Stimulated activated CD8-positive, alpha-beta memory T cell treated with anti-CD3 and anti-CD28 coated beads, Interleukin-15, amount 100 ng/mL, for 24 hours (primary cell): Measurements from ENCODE around the gene TLR9.

Experiments
- DNase-seq: peaks from one replicate; pipeline ENCODE4 v3.0.0-alpha.2; 2020; ENCODE audit warnings: low read depth

Gene TLR9

DNA sequence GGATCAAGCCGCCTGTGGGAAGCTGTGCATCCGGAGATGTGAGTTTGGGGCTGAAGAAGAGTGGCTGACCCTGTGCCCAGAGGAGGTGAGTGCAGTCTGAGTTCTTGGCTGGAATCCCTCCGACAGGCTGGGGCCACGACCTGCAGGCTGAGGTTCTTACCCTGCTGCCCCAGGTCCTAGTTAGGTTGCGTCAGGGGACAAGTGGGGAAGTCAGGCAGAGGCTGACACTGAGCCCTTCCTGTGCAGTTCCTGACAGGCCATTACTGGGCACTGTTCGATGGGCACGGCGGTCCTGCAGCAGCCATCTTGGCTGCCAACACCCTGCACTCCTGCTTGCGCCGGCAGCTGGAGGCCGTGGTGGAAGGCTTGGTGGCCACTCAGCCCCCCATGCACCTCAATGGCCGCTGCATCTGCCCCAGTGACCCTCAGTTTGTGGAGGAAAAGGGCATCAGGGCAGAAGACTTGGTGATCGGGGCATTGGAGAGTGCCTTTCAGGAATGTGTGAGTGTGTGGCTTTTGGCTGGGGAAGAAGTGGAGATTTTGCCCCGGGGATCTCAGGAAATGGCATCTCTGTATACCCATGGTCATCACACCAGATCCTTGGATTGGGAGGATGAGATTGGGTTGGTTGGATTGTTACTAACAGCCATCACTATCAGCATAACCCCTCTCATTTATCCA is 21.4 kb upstream of the TLR9 start:
- DNase-seq: no peak

GRCh38 chr3:52246264-52246620 is 20.8 kb upstream of the TLR9 start:
- DNase-seq: no peak

DNA sequence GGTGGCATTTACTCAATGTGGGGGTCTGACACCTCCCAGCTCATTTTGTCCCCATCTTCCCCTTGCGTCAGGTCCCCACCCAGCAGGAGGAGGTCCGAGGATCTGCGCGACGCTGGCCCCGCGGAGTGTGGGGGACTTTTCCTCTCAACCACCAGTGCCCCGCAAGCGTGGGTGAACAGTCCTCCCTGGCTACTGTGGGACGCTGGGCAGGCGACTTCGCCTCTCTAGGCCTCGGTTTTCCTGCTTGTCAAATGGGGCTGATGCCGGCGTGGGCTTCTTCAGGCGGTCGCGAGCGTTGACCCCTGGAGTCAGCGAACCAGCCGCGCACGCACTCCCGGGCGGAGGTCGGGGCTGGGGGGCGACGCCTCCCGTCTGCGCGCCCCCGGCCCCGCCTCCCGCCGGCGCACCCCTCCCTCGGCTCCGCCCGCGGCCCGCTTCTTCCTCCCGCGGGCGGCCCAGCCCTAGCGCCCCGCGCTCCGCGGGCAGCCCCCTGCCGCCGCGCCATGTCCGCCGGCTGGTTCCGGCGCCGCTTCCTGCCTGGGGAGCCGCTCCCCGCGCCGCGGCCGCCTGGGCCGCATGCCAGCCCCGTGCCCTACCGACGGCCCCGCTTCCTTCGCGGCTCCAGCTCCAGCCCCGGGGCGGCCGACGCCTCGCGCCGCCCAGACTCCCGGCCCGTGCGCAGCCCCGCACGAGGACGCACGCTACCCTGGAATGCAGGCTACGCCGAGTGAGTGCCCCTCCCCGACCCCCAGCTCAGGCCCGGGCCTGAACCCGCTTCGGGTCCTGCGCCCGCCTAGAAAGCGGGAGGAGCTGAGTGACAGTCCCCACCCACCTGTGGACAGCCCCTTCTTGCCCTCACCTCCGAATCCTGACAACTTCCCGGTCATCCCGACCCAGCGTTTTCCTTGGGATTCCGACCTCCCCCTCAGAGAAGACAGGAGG is 20.1 kb upstream of the TLR9 start, which contains the start of gene PPM1M:
PPM1M (plus strand) TSS at position 438 of the 942 bp plus-strand sequence; CDS start at position 504, 66 bp downstream.
- DNase-seq: no peak

DNA sequence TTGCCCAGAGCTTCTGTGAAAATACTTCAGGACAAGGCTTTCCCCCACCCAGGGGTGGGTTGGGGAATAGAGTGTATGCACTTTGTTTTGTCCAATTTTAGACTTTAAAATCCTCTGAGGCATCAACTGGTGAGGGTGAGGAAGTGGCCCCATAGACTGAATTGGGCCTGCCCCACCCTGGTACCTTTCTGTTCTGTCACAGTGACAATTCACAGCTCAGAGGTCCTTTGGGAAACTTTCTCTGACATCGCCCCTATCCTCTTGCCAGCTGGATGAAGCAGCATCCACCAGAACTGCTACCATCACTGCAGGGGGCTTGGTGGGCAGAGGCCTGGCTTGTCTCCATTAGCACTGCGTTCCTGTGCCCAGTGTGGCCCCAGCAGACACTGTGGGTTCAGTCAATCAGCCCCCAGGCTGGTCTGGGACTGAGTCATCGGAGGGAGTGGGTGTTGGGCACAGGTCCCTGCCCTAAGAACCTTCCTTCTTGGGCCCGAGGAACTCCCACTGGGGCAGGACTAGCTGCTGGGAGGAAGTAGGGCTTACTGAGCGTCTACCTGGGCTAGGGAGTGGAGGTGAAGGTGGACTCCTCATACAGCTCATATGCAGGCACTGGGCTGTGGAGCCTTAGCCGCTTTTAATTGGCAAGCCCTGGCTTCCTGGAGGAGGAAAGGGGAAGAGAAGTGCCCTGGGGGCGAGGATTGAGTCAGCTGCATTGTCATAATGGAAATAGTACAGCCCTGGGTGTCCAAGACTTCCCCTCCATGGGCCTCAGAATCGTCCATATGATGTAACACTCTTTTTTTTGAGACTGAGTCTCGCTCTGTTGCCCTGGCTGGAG is 18.6 kb upstream of the TLR9 start:
- no peak for DNase-seq

GRCh38 chr3:52242039-52242438 is 16.6 kb upstream of the TLR9 start:
- no peak for DNase-seq

- DNase-seq: no peak
Measured at GRCh38 chr3:52240886-52241370, 15.5 kb upstream of the TLR9 start.

GRCh38 chr3:52240059-52240885 is 14.8 kb upstream of the TLR9 start:
- no peak for DNase-seq

DNA sequence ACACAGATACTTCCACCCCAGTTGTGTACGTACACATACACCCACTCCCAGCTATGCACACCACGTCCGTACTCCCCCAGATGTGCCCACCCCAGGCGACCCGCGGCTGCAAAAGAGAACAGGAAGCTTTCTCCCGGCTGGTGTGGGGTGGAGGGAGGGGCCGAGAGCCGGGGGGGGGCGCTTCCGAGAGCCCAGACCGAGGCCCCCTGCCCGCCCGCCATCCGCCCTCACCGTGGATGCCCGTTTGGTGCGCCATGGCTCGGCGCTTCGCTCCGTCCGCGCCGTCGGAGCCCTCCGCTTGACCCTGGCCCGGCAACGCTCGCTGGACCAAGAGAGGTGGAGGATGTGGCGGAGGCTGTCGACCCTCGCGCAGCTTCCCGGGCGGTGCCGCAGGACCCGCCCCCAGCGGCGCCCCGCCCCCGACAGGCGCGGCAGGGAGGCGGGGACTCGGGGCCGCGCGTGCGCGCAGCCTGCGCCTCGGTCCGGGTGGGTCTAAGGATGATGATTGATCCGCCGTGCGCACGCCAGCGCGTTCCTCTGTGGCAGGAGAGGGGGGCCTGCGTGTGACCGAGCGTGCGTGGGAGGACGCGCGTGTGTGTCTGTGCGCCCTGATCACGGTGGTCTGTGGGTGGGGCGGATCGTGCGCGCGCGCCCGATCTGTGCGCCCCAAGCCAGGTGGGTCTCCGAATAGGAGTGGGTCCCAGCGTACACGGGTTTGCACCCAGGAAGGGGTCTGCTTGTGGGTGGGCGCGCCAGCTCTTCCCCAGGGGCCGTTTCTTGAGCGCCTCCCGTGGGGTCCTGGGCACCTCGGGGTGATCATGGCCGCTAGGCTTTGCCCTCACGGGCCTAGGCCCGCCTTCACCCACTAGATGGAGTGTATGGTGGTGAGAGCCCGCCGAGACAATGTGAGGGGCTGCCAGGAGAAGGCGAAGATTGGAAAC is 13.6 kb upstream of the TLR9 start, which contains the start of gene TWF2:
TWF2 (minus strand) TSS at position 398 of the 941 bp plus-strand sequence; CDS start at position 256, 142 bp downstream.
- DNase-seq: peak; percentile 76

- DNase-seq: no peak
Measured at GRCh38 chr3:52238193-52238760, 12.8 kb upstream of the TLR9 start.

- DNase-seq: no peak
Measured at GRCh38 chr3:52237657-52238172, 12.3 kb upstream of the TLR9 start.

DNA sequence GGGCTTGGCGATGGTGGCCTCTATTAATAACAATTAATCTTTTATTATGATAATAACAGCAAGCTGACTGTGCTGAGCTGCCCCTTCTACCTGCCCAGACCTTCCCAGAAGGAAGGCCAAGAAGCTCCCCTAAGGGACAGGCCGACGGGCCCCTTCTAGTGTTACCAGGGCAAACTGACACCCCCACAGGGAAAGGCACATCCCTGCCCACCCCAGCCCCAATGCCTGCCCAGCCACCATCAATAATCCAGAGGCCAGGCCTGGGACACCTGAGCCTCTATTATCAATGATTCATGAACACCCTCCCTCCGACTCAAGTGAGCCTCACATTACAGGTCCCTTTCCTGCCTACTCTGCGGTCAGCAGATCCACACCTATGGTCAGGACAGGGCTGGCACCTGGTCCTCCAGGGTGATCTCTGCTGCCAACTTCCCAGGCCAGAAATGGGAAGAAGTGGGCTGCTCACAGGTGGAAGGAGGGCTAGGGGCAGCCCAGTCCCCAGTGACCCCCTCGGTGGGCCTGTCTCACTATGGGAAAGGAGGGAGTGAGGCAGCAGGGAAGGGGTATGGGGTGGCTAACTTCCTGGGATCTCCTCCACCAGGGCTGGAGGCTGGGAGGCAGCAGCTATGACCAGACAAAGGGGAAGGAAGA is 11.7 kb upstream of the TLR9 start:
- DNase-seq: no peak

GRCh38 chr3:52236424-52236886 is 11.0 kb upstream of the TLR9 start:
- no peak for DNase-seq

GRCh38 chr3:52234516-52235447 is 9.3 kb upstream of the TLR9 start:
- DNase-seq: no peak

- no peak for DNase-seq
Measured at GRCh38 chr3:52233968-52234367, 8.5 kb upstream of the TLR9 start.

DNA sequence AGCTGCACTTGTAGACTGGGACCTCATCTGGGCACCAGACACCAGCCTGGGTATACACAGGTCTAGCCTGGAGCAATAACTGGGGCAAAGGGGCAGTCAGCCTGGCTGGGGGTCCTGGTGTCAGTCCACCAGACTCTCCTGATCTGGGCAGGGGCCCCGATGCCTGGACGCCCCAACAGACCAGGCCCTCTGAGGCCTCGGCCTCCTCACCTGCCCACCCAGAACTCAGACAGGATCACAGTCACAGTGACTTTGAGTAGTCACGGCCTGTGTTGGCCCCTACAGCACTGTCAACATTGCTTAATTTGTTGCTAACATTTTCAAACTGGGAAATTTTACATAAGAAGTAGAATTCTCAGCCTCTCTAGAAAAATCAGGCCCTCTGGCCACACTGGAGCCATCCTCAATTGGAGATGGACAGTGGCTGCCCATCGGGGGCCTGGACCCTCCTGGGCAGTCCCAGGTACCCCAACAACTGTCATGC is 7.7 kb upstream of the TLR9 start:
- no peak for DNase-seq

GRCh38 chr3:52232279-52233107 is 7.0 kb upstream of the TLR9 start:
- DNase-seq: no peak
